K562 (cell line): ENCODE results near the gene C2CD2. TPM values are rescaled to one million over a fixed set of nuclear protein-coding genes. Genes with fewer than 3 reads are reported as not detected.

Experiments
- ADNP ChIP-seq: fragments of 200-800 bp; sonication (Bioruptor generic); IDR thresholded peaks from 2 replicates; pipeline ENCODE4 v1.6.1; 2016; ENCODE audit warnings: missing genetic modification characterization, missing compliant biosample characterization
- BRD9 ChIP-seq: fragments of 450-650 bp; IDR thresholded peaks from 2 replicates; pipeline ENCODE4 v1.6.1; 2018; ENCODE audit warnings: low read depth; ENCODE audit not compliant: partially characterized antibody
- ETV1 ChIP-seq: fragments of 450-650 bp; conservative IDR thresholded peaks from 2 replicates; pipeline ENCODE4 v1.6.1; 2016; ENCODE audit warnings: missing genetic modification characterization, control low read depth, low read depth, missing compliant biosample characterization
- FOXK1 ChIP-seq: sonication (generic); formaldehyde crosslinking; IDR thresholded peaks from 2 replicates; pipeline ENCODE4 v1.8.0; 2022; ENCODE audit warnings: missing genetic modification reagents, mild to moderate bottlenecking, borderline replicate concordance
- JUND ChIP-seq, 2 experiments: IDR thresholded peaks; 2 replicates in 1 of 2; 3 replicates in 1 of 2; pipeline ENCODE4 v1.6.1; 2011; ENCODE audit warnings: borderline replicate concordance in 2 of 2, low read depth in 2 of 2, low read length in 2 of 2, improper control_type of control experiment in 1 of 2, missing biosample characterization in 1 of 2, missing genetic modification characterization in 1 of 2, missing genetic modification reagents in 1 of 2
- MAZ ChIP-seq, 2 experiments: fragments of 450-650 bp in 1 of 2; sonication (generic) in 1 of 2; formaldehyde crosslinking; IDR thresholded peaks in 1 of 2; conservative IDR thresholded peaks in 1 of 2; 2 replicates each; pipeline versions ENCODE4 v1.4.0 to v1.5.0; 2020; ENCODE audit warnings: mild to moderate bottlenecking in 1 of 2, missing genetic modification reagents in 1 of 2
- MEIS2 ChIP-seq: fragments of 450-650 bp; IDR thresholded peaks from 2 replicates; pipeline ENCODE4 v1.6.1; 2014; ENCODE audit warnings: mild to moderate bottlenecking; ENCODE audit not compliant: partially characterized antibody
- PHB2 ChIP-seq: fragments of 450-650 bp; IDR thresholded peaks from 2 replicates; pipeline ENCODE4 v1.6.1; 2017; ENCODE audit warnings: low read depth
- SMARCE1 ChIP-seq: fragments of 450-650 bp; IDR thresholded peaks from 2 replicates; pipeline ENCODE4 v1.7.1; 2016; ENCODE audit warnings: mild to moderate bottlenecking
- SP1 ChIP-seq: sonication (generic); formaldehyde crosslinking; IDR thresholded peaks from 2 replicates; pipeline ENCODE4 v1.8.1; 2022; ENCODE audit warnings: mild to moderate bottlenecking, missing genetic modification reagents
- SREBF1 ChIP-seq: fragments of 150-350 bp; IDR thresholded peaks from 2 replicates; pipeline ENCODE4 v1.6.1; 2014; ENCODE audit warnings: antibody characterized with exemption, low read depth, low read length, borderline replicate concordance
- ZNF175 ChIP-seq: fragments of 200-800 bp; sonication (Bioruptor generic); IDR thresholded peaks from 2 replicates; pipeline ENCODE4 v1.6.1; 2016; ENCODE audit warnings: low read depth, mild to moderate bottlenecking, missing genetic modification characterization, missing compliant biosample characterization
- polyA plus RNA-seq, 8 experiments: library from polyadenylated mRNA; depleted of rRNA in 4 of 8; stranded (reverse) in 5 of 8; unstranded in 3 of 8; fragments of >200 nt; fragmentation: Nextera tagmentation in 2 of 8; fragmentation: Illumina TruSeq in 1 of 8; extraction: Ambion mirVana in 2 of 8; extraction: Trizol in 1 of 8; gene quantifications; 2 replicates each; pipeline versions ENCODE4 v1.2.1 to v1.2.3, GENCODE V29; 2011 to 2014; ENCODE audit warnings: inconsistent platforms in 1 of 8, missing spikeins in 1 of 8
- total RNA-seq, 7 experiments: library from RNA; depleted of rRNA in 6 of 7; stranded (reverse); fragments of >200 nt in 6 of 7; fragmentation: Illumina TruSeq in 2 of 7; extraction: Trizol in 2 of 7; gene quantifications; 2 replicates each; pipeline versions ENCODE4 v1.2.1 to v1.2.3, GENCODE V29; 2011 to 2021; ENCODE audit warnings: low replicate concordance in 1 of 7
- TF ChIP-seq, protein P1 (sequence below): fragments of 450-650 bp; IDR thresholded peaks from 2 replicates; pipeline ENCODE4 v1.6.1; 2016; ENCODE audit warnings: low read depth
- TF ChIP-seq, protein P2 (sequence below): fragments of 250-450 bp; sonication (Bioruptor Pico); IDR thresholded peaks from 2 replicates; pipeline ENCODE4 v1.9.0; 2021; ENCODE audit warnings: mild to moderate bottlenecking

The C2CD2 gene
- total and polyA plus RNA-seq, 9 of the 15 experiments (the other 6 are each of a cell fraction or from before 2014, with no cell fraction given), result 1.3 to 21.6 (median 12.1) TPM

- TF ChIP-seq, protein P1, sequence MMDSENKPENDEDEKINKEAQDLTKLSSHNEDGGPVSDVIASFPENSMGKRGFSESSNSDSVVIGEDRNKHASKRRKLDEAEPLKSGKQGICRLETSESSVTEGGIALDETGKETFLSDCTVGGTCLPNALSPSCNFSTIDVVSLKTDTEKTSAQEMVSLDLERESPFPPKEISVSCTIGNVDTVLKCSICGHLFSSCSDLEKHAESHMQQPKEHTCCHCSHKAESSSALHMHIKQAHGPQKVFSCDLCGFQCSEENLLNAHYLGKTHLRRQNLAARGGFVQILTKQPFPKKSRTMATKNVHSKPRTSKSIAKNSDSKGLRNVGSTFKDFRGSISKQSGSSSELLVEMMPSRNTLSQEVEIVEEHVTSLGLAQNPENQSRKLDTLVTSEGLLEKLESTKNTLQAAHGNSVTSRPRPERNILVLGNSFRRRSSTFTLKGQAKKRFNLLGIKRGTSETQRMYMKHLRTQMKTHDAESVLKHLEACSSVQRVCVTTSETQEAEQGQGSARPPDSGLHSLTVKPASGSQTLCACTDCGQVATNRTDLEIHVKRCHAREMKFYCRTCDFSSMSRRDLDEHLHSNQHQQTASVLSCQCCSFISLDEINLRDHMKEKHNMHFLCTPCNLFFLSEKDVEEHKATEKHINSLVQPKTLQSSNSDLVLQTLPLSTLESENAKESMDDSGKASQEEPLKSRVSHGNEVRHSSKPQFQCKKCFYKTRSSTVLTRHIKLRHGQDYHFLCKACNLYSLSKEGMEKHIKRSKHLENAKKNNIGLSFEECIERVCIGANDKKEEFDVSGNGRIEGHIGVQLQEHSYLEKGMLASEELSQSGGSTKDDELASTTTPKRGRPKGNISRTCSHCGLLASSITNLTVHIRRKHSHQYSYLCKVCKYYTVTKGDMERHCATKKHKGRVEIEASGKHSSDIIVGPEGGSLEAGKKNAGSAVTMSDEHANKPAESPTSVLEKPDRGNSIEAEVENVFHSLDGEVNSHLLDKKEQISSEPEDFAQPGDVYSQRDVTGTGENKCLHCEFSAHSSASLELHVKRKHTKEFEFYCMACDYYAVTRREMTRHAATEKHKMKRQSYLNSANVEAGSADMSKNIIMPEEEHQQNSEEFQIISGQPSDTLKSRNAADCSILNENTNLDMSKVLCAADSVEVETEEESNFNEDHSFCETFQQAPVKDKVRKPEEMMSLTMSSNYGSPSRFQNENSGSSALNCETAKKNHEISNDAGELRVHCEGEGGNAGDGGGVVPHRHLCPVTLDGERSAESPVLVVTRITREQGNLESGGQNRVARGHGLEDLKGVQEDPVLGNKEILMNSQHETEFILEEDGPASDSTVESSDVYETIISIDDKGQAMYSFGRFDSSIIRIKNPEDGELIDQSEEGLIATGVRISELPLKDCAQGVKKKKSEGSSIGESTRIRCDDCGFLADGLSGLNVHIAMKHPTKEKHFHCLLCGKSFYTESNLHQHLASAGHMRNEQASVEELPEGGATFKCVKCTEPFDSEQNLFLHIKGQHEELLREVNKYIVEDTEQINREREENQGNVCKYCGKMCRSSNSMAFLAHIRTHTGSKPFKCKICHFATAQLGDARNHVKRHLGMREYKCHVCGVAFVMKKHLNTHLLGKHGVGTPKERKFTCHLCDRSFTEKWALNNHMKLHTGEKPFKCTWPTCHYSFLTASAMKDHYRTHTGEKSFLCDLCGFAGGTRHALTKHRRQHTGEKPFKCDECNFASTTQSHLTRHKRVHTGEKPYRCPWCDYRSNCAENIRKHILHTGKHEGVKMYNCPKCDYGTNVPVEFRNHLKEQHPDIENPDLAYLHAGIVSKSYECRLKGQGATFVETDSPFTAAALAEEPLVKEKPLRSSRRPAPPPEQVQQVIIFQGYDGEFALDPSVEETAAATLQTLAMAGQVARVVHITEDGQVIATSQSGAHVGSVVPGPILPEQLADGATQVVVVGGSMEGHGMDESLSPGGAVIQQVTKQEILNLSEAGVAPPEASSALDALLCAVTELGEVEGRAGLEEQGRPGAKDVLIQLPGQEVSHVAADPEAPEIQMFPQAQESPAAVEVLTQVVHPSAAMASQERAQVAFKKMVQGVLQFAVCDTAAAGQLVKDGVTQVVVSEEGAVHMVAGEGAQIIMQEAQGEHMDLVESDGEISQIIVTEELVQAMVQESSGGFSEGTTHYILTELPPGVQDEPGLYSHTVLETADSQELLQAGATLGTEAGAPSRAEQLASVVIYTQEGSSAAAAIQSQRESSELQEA, result no peak
- TF ChIP-seq SMARCE1, result peak; percentile 61; the same call in 1 of the 2 replicates
- TF ChIP-seq, protein P2, sequence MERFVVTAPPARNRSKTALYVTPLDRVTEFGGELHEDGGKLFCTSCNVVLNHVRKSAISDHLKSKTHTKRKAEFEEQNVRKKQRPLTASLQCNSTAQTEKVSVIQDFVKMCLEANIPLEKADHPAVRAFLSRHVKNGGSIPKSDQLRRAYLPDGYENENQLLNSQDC, result no peak
- no peak for TF ChIP-seq FOXK1 (CRISPR knock-in tag)
- TF ChIP-seq JUND (IDR thresholded peaks at IDR 0.05; ENCODE audit: borderline replicate concordance, low read depth, low read length), result peak; percentile 80
- no peak; the same call in 2 of the 3 replicates for TF ChIP-seq JUND (tag; IDR thresholded peaks at IDR 0.05; ENCODE audit: borderline replicate concordance, low read depth, low read length)
- TF ChIP-seq ADNP, result no peak
- no peak for TF ChIP-seq MEIS2
- TF ChIP-seq ZNF175 (CRISPR knock-in tag), result 0 out of 2 replicates have a peak, but pooled peaks have one; percentile 34
- no peak for TF ChIP-seq BRD9
- TF ChIP-seq SP1 (CRISPR knock-in tag), result no peak
- no peak for TF ChIP-seq PHB2
- no peak for TF ChIP-seq MAZ (CRISPR knock-in tag; conservative IDR thresholded peaks at IDR 0.05 in 1 of 2, IDR thresholded peaks at IDR 0.05 in 1 of 2)
- TF ChIP-seq SREBF1, result no peak
- peak; percentile 41 for TF ChIP-seq ETV1 (tag)
Measured at GRCh38 chr21:41957991-41958766, 4.4 kb upstream of the C2CD2 start (continued).
